ENCODE results near the gene NUMBL. TPM values are rescaled to one million over a fixed set of nuclear protein-coding genes. Genes with fewer than 3 reads are reported as not detected.

NUMBL gene
- total RNA-seq, 1 experiment from 2014 or later: 33.8 TPM

Small RNA genes lying within 50 kb of the gene (small RNA-seq; reads per million reads assigned to genes)
- gene RNU6-195P: not detected

Other genes starting within 250 kb of the NUMBL start
- gene SERTAD3, start 246.3 kb downstream of the NUMBL start, total RNA-seq (2014; rRNA removed; shearing (Covaris generic); ENCODE audit: low replicate concordance): 14.1 and 14.9 TPM in 2 replicates
- 10.2 and 14.5 TPM in 2 replicates for gene BLVRB, start 224.9 kb downstream of the NUMBL start, total RNA-seq (2014; rRNA removed; shearing (Covaris generic); ENCODE audit: low replicate concordance)
- 1.0 and 1.1 TPM in 2 replicates for gene SPTBN4, start 223.7 kb downstream of the NUMBL start, total RNA-seq (2014; rRNA removed; shearing (Covaris generic); ENCODE audit: low replicate concordance)
- 49.7 and 98.2 TPM in 2 replicates for gene SHKBP1, start 113.8 kb downstream of the NUMBL start, total RNA-seq (2014; rRNA removed; shearing (Covaris generic); ENCODE audit: low replicate concordance)
- 9.6 and 25.9 TPM in 2 replicates for gene LTBP4, start 89.3 kb downstream of the NUMBL start, total RNA-seq (2014; rRNA removed; shearing (Covaris generic); ENCODE audit: low replicate concordance)
- gene COQ8B, start 26.2 kb upstream of the NUMBL start, total RNA-seq (2014; rRNA removed; shearing (Covaris generic); ENCODE audit: low replicate concordance): 31.3 and 58.0 TPM in 2 replicates
- gene ITPKC, start 26.5 kb upstream of the NUMBL start, total RNA-seq (2014; rRNA removed; shearing (Covaris generic); ENCODE audit: low replicate concordance): 5.9 and 9.2 TPM in 2 replicates
- 3.1 and 5.8 TPM in 2 replicates for gene ACTMAP, start 59.8 kb upstream of the NUMBL start, total RNA-seq (2014; rRNA removed; shearing (Covaris generic); ENCODE audit: low replicate concordance)
- 136 and 173 TPM in 2 replicates for gene SNRPA, start 60.6 kb upstream of the NUMBL start, total RNA-seq (2014; rRNA removed; shearing (Covaris generic); ENCODE audit: low replicate concordance)
- gene MIA, start 84.9 kb upstream of the NUMBL start, total RNA-seq (2014; rRNA removed; shearing (Covaris generic); ENCODE audit: low replicate concordance): 0.40 TPM in 1 of 2 replicates, not detected in the other
- 12.5 and 32.9 TPM in 2 replicates for gene RAB4B, start 87.6 kb upstream of the NUMBL start, total RNA-seq (2014; rRNA removed; shearing (Covaris generic); ENCODE audit: low replicate concordance)
- gene EGLN2, start 108.5 kb upstream of the NUMBL start, total RNA-seq (2014; rRNA removed; shearing (Covaris generic); ENCODE audit: low replicate concordance): 49.4 and 111 TPM in 2 replicates
- gene CYP2A6, start 159.8 kb upstream of the NUMBL start, total RNA-seq (2014; rRNA removed; shearing (Covaris generic); ENCODE audit: low replicate concordance): not detected in 2 replicates
- not detected in 2 replicates for gene CYP2A7, start 191.6 kb upstream of the NUMBL start, total RNA-seq (2014; rRNA removed; shearing (Covaris generic); ENCODE audit: low replicate concordance)

Data from Karpas-422 (cell line).